HG03432 (cell line): ENCODE data around the gene GABBR2.

Experiments used
- ATAC-seq: cut with Tn5 transposase; IDR thresholded peaks from one replicate; pipeline ENCODE4 v1.9.1; 2021; ENCODE audit warnings: mild to moderate bottlenecking, moderate library complexity; ENCODE audit not compliant: unreplicated experiment

GABBR2 gene

GRCh38 chr9:98572054-98572627 is 136.6 kb downstream of the GABBR2 start:
- no peak for ATAC-seq

- ATAC-seq: no peak
Observed at GRCh38 chr9:98571643-98572042, 137.1 kb downstream of the GABBR2 start.

GRCh38 chr9:98570663-98571440 is 137.9 kb downstream of the GABBR2 start:
- no peak for ATAC-seq

- no peak for ATAC-seq
Observed at GRCh38 chr9:98570055-98570454, 138.7 kb downstream of the GABBR2 start.

- no peak for ATAC-seq
Observed at GRCh38 chr9:98569491-98569890, 139.2 kb downstream of the GABBR2 start.

- no peak for ATAC-seq
Observed at GRCh38 chr9:98568909-98569469, 139.7 kb downstream of the GABBR2 start.

GRCh38 chr9:98568234-98568908 is 140.4 kb downstream of the GABBR2 start:
- no peak for ATAC-seq

GRCh38 chr9:98567540-98568233 is 141.0 kb downstream of the GABBR2 start:
- no peak for ATAC-seq

GRCh38 chr9:98565152-98566135 is 143.3 kb downstream of the GABBR2 start:
- ATAC-seq: no peak

- no peak for ATAC-seq
Observed at GRCh38 chr9:98564714-98565113, 144.0 kb downstream of the GABBR2 start.

- no peak for ATAC-seq
Observed at GRCh38 chr9:98563988-98564387, 144.7 kb downstream of the GABBR2 start.

GRCh38 chr9:98563212-98563907 is 145.4 kb downstream of the GABBR2 start:
- ATAC-seq: no peak

- ATAC-seq: no peak
Observed at GRCh38 chr9:98559561-98559960, 149.2 kb downstream of the GABBR2 start.

GRCh38 chr9:98558575-98558974 is 150.2 kb downstream of the GABBR2 start:
- no peak for ATAC-seq

GRCh38 chr9:98556511-98556910 is 152.2 kb downstream of the GABBR2 start:
- no peak for ATAC-seq

GRCh38 chr9:98555651-98556465 is 152.9 kb downstream of the GABBR2 start:
- no peak for ATAC-seq

- no peak for ATAC-seq
Observed at GRCh38 chr9:98554752-98555151, 154.0 kb downstream of the GABBR2 start.

- ATAC-seq: no peak
Observed at GRCh38 chr9:98552331-98552730, 156.4 kb downstream of the GABBR2 start.
